ENCODE data around the gene ZSCAN29.
"Not testable (repeated sequence)": the region's sequence is repeated elsewhere in the genome, so short reads cannot be mapped to it uniquely, and the experiment has no call there.

ZSCAN29 gene

GRCh38 chr15:43404130-43404529 lies 33.3 kb upstream of the ZSCAN29 start:
- H3K4me2 ChIP-seq (ENCODE audit: low read length, poor library complexity, severe bottlenecking): no peak overlapping the region
- no peak overlapping the region for H3K14ac ChIP-seq (ENCODE audit: low read length in 2 of 2)
- no peak overlapping the region for H2BK5ac ChIP-seq (ENCODE audit: low read depth, low read length, poor library complexity, severe bottlenecking)
- H3K79me1 ChIP-seq (replicated peaks; ENCODE audit: low read length, poor library complexity, severe bottlenecking): peaks cover 7% of the 10 kb centered on the region
- H3K4ac ChIP-seq (ENCODE audit: low read depth in 1 of 2, low read length in 2 of 2): no peak overlapping the region
- H3K9me3 ChIP-seq (ENCODE audit: control insufficient read depth, low read length): no peaks in the 10 kb centered on the region
- no peak overlapping the region for H2AK5ac ChIP-seq (ENCODE audit: low read length, severe bottlenecking)
- H2BK12ac ChIP-seq (ENCODE audit: low read length in 2 of 2): no peak overlapping the region
- H3K36me3 ChIP-seq (ENCODE audit: control insufficient read depth in 1 of 2, insufficient read depth in 2 of 2, low read depth in 1 of 2, low read length in 2 of 2): peaks cover 46 to 92% of the 10 kb centered on the region in 2 experiments
- WGBS: 83% methylated on average over 3 of the region's 5 CpGs
- no peak overlapping the region for H3K4me3 ChIP-seq (ENCODE audit: insufficient read depth in 1 of 2, low read depth in 1 of 2, low read length in 2 of 2)
- H4K8ac ChIP-seq (ENCODE audit: low read length): no peak overlapping the region
- no peak overlapping the region for H2AFZ ChIP-seq (ENCODE audit: low read depth, low read length)
- no peak overlapping the region for H2BK15ac ChIP-seq (ENCODE audit: low read depth, poor library complexity, severe bottlenecking)
- H3K9ac ChIP-seq (ENCODE audit: low read length): no peak overlapping the region
- H3K4me1 ChIP-seq (ENCODE audit: control insufficient read depth, insufficient read depth, low read depth, low read length): no peaks in the 10 kb centered on the region
- no peak overlapping the region for H2BK120ac ChIP-seq (ENCODE audit: low read depth, low read length)
- H3K18ac ChIP-seq (ENCODE audit: low read depth in 1 of 2, low read length in 2 of 2): no peak overlapping the region
- DNase-seq: no peak
- H4K91ac ChIP-seq (ENCODE audit: low read length): no peak overlapping the region
- H3K27ac ChIP-seq (ENCODE audit: low read length, poor library complexity, severe bottlenecking): no peak overlapping the region
- H3K27me3 ChIP-seq (ENCODE audit: control insufficient read depth in 1 of 2, insufficient read depth in 1 of 2, low read length in 2 of 2): no peaks in the 10 kb centered on the region
- H3K23ac ChIP-seq (ENCODE audit: low read length in 2 of 2): no peak overlapping the region

- no peak overlapping the region for H2BK15ac ChIP-seq (ENCODE audit: low read depth, poor library complexity, severe bottlenecking)
- no peaks in the 10 kb centered on the region for H3K27me3 ChIP-seq (ENCODE audit: control insufficient read depth in 1 of 2, insufficient read depth in 1 of 2, low read length in 2 of 2)
- H2AK5ac ChIP-seq (ENCODE audit: low read length, severe bottlenecking): no peak overlapping the region
- H3K9ac ChIP-seq (ENCODE audit: low read length): no peak overlapping the region
- H3K14ac ChIP-seq (ENCODE audit: low read length in 2 of 2): no peak overlapping the region
- no peak overlapping the region for H4K8ac ChIP-seq (ENCODE audit: low read length)
- no peak overlapping the region for H2BK12ac ChIP-seq (ENCODE audit: low read length in 2 of 2)
- no peaks in the 10 kb centered on the region for H3K4me1 ChIP-seq (ENCODE audit: control insufficient read depth, insufficient read depth, low read depth, low read length)
- no peak overlapping the region for H3K23ac ChIP-seq (ENCODE audit: low read length in 2 of 2)
- no peak overlapping the region for H3K4me3 ChIP-seq (ENCODE audit: insufficient read depth in 1 of 2, low read depth in 1 of 2, low read length in 2 of 2)
- H3K4me2 ChIP-seq (ENCODE audit: low read length, poor library complexity, severe bottlenecking): no peak overlapping the region
- 96% methylated on average over 6 of the region's 8 CpGs for WGBS
- H4K91ac ChIP-seq (ENCODE audit: low read length): no peak overlapping the region
- DNase-seq: no peak
- H2BK5ac ChIP-seq (ENCODE audit: low read depth, low read length, poor library complexity, severe bottlenecking): no peak overlapping the region
- no peak overlapping the region for H2AFZ ChIP-seq (ENCODE audit: low read depth, low read length)
- H3K36me3 ChIP-seq (ENCODE audit: control insufficient read depth in 1 of 2, insufficient read depth in 2 of 2, low read depth in 1 of 2, low read length in 2 of 2): peaks cover 43 to 92% of the 10 kb centered on the region in 2 experiments
- H3K9me3 ChIP-seq (ENCODE audit: control insufficient read depth, low read length): no peaks in the 10 kb centered on the region
- no peak overlapping the region for H3K27ac ChIP-seq (ENCODE audit: low read length, poor library complexity, severe bottlenecking)
- no peak overlapping the region for H3K4ac ChIP-seq (ENCODE audit: low read depth in 1 of 2, low read length in 2 of 2)
- no peak overlapping the region for H2BK120ac ChIP-seq (ENCODE audit: low read depth, low read length)
- no peak overlapping the region for H3K18ac ChIP-seq (ENCODE audit: low read depth in 1 of 2, low read length in 2 of 2)
- peaks cover 5% of the 10 kb centered on the region for H3K79me1 ChIP-seq (replicated peaks; ENCODE audit: low read length, poor library complexity, severe bottlenecking)
These were observed 32.8 kb upstream of the ZSCAN29 start for GRCh38 chr15:43403616-43404015.

GRCh38 chr15:43402255-43402654 lies 31.4 kb upstream of the ZSCAN29 start:
- 100% methylated on average over 3 of the region's 3 CpGs for WGBS
- no peak for DNase-seq

GRCh38 chr15:43393592-43393991 lies 22.7 kb upstream of the ZSCAN29 start:
- 100% methylated on average over 2 of the region's 6 CpGs for WGBS
- not testable (repeated sequence) for H3K23ac ChIP-seq (ENCODE audit: low read length in 2 of 2); H2BK5ac ChIP-seq (ENCODE audit: low read depth, low read length, poor library complexity, severe bottlenecking); H3K4me3 ChIP-seq (ENCODE audit: insufficient read depth in 1 of 2, low read depth in 1 of 2, low read length in 2 of 2); H3K9me3 ChIP-seq (ENCODE audit: control insufficient read depth, low read length); H3K79me1 ChIP-seq (replicated peaks; ENCODE audit: low read length, poor library complexity, severe bottlenecking); H2AK5ac ChIP-seq (ENCODE audit: low read length, severe bottlenecking); H3K27ac ChIP-seq (ENCODE audit: low read length, poor library complexity, severe bottlenecking); H3K14ac ChIP-seq (ENCODE audit: low read length in 2 of 2); H2BK12ac ChIP-seq (ENCODE audit: low read length in 2 of 2); H4K91ac ChIP-seq (ENCODE audit: low read length); DNase-seq; H4K8ac ChIP-seq (ENCODE audit: low read length); H3K27me3 ChIP-seq (ENCODE audit: control insufficient read depth in 1 of 2, insufficient read depth in 1 of 2, low read length in 2 of 2); H2BK15ac ChIP-seq (ENCODE audit: low read depth, poor library complexity, severe bottlenecking); H3K4ac ChIP-seq (ENCODE audit: low read depth in 1 of 2, low read length in 2 of 2); H3K4me1 ChIP-seq (ENCODE audit: control insufficient read depth, insufficient read depth, low read depth, low read length); H2BK120ac ChIP-seq (ENCODE audit: low read depth, low read length); H3K4me2 ChIP-seq (ENCODE audit: low read length, poor library complexity, severe bottlenecking); H2AFZ ChIP-seq (ENCODE audit: low read depth, low read length); H3K18ac ChIP-seq (ENCODE audit: low read depth in 1 of 2, low read length in 2 of 2); H3K9ac ChIP-seq (ENCODE audit: low read length)
- peaks cover 12 to 51% of the 10 kb centered on the region in 2 experiments for H3K36me3 ChIP-seq (ENCODE audit: control insufficient read depth in 1 of 2, insufficient read depth in 2 of 2, low read depth in 1 of 2, low read length in 2 of 2)

More at GRCh38 chr15:43402255-43402654, 31.4 kb upstream of the ZSCAN29 start:
- no peak overlapping the region for H2BK12ac ChIP-seq (ENCODE audit: low read length in 2 of 2)
- H4K91ac ChIP-seq (ENCODE audit: low read length): no peak overlapping the region
- no peaks in the 10 kb centered on the region for H3K9me3 ChIP-seq (ENCODE audit: control insufficient read depth, low read length)
- no peak overlapping the region for H3K18ac ChIP-seq (ENCODE audit: low read depth in 1 of 2, low read length in 2 of 2)
- peaks cover 36 to 92% of the 10 kb centered on the region in 2 experiments for H3K36me3 ChIP-seq (ENCODE audit: control insufficient read depth in 1 of 2, insufficient read depth in 2 of 2, low read depth in 1 of 2, low read length in 2 of 2)
- no peak overlapping the region for H3K4me2 ChIP-seq (ENCODE audit: low read length, poor library complexity, severe bottlenecking)
- H3K14ac ChIP-seq (ENCODE audit: low read length in 2 of 2): no peak overlapping the region
- H3K4ac ChIP-seq (ENCODE audit: low read depth in 1 of 2, low read length in 2 of 2): no peak overlapping the region
- no peak overlapping the region for H4K8ac ChIP-seq (ENCODE audit: low read length)
- no peak overlapping the region for H3K23ac ChIP-seq (ENCODE audit: low read length in 2 of 2)
- no peak overlapping the region for H3K27ac ChIP-seq (ENCODE audit: low read length, poor library complexity, severe bottlenecking)
- H3K79me1 ChIP-seq (replicated peaks; ENCODE audit: low read length, poor library complexity, severe bottlenecking): peaks cover 3% of the 10 kb centered on the region
- H3K27me3 ChIP-seq (ENCODE audit: control insufficient read depth in 1 of 2, insufficient read depth in 1 of 2, low read length in 2 of 2): no peaks in the 10 kb centered on the region
- no peak overlapping the region for H2BK5ac ChIP-seq (ENCODE audit: low read depth, low read length, poor library complexity, severe bottlenecking)
- no peak overlapping the region for H2BK15ac ChIP-seq (ENCODE audit: low read depth, poor library complexity, severe bottlenecking)
- H2BK120ac ChIP-seq (ENCODE audit: low read depth, low read length): no peak overlapping the region
- H2AK5ac ChIP-seq (ENCODE audit: low read length, severe bottlenecking): no peak overlapping the region
- H3K9ac ChIP-seq (ENCODE audit: low read length): no peak overlapping the region
- H3K4me1 ChIP-seq (ENCODE audit: control insufficient read depth, insufficient read depth, low read depth, low read length): no peaks in the 10 kb centered on the region
- no peak overlapping the region for H3K4me3 ChIP-seq (ENCODE audit: insufficient read depth in 1 of 2, low read depth in 1 of 2, low read length in 2 of 2)
- H2AFZ ChIP-seq (ENCODE audit: low read depth, low read length): no peak overlapping the region

Measured in mesenchymal stem cell (in vitro differentiated cells and primary cell).